Kidney (tissue), 14 donors: Measurements from ENCODE around the gene PDE4D. TPM values are rescaled to one million over a fixed set of nuclear protein-coding genes. Genes with fewer than 3 reads are reported as not detected.

Source experiments
- DNase-seq, 5 donors: peaks; one replicate each; pipeline ENCODE4 v3.0.0-alpha.2; 2013 to 2020
- FAIRE-seq: peaks from 2 replicates; lab custom pipeline; 2012; peaks lifted over from hg19 to GRCh38; lab: Jason Lieb, UNC
- H3K27ac ChIP-seq, 2 donors: one replicate each; pipeline ENCODE4 v1.7.0; 2013; ENCODE audit warnings: low read depth in 2 of 2, low read length in 2 of 2, inconsistent platforms in 1 of 2
- H3K27me3 ChIP-seq: one replicate; pipeline ENCODE4 v1.7.1; 2013; ENCODE audit warnings: low read length, inconsistent platforms; ENCODE audit not compliant: control insufficient read depth, insufficient read depth
- H3K36me3 ChIP-seq, 3 donors: one replicate each; pipeline versions ENCODE4 v1.7.0 to v1.7.1; 2013; ENCODE audit warnings: low read length in 3 of 3, control low read depth in 1 of 3, inconsistent platforms in 1 of 3; ENCODE audit not compliant: insufficient read depth in 3 of 3, control insufficient read depth in 2 of 3
- H3K4me1 ChIP-seq, 3 donors: one replicate each; pipeline versions ENCODE4 v1.7.0 to v1.7.1; 2013; ENCODE audit warnings: low read length in 3 of 3, inconsistent platforms in 1 of 3, low read depth in 1 of 3; ENCODE audit not compliant: control insufficient read depth in 2 of 3, insufficient read depth in 2 of 3
- H3K4me3 ChIP-seq, 3 donors: one replicate each; pipeline versions ENCODE4 v1.7.0 to v1.8.1; 2013; ENCODE audit warnings: low read length in 3 of 3, control low read depth in 1 of 3, inconsistent platforms in 1 of 3
- H3K9ac ChIP-seq, 3 donors: one replicate each; pipeline versions ENCODE4 v1.7.0 to v1.7.1; 2013; ENCODE audit warnings: low read length in 3 of 3, control low read depth in 1 of 3, inconsistent platforms in 1 of 3
- H3K9me3 ChIP-seq, 3 donors: one replicate each; pipeline versions ENCODE4 v1.7.0 to v1.7.1; 2013; ENCODE audit warnings: low read length in 3 of 3, control low read depth in 1 of 3, inconsistent platforms in 1 of 3; ENCODE audit not compliant: control insufficient read depth in 2 of 3, insufficient read depth in 1 of 3
- CTCF ChIP-seq: IDR thresholded peaks from 3 replicates; pipeline ENCODE4 v1.5.1; 2012; ENCODE audit warnings: mild to moderate bottlenecking, moderate library complexity, borderline replicate concordance; ENCODE audit not compliant: insufficient read depth; ENCODE audit errors: extremely low read depth
- intact Hi-C: fragments of 100-400 bp; cut with DNase I; formaldehyde crosslinking; loops from one replicate; pipeline ENCODE4 v1.11.1; 2022
- polyA plus RNA-seq: library from polyadenylated mRNA; stranded (reverse); fragments of 350-450 nt; fragmentation: Illumina TruSeq; extraction: RNeasy Lipid Tissue Mini Kit (QIAGEN cat#74804); gene quantifications from one replicate; pipeline ENCODE4 v1.2.3, GENCODE V29; 2014; ENCODE audit warnings: low read depth, low replicate concordance; ENCODE audit not compliant: insufficient read depth
- total RNA-seq: library from RNA; stranded (reverse); fragmentation: NEBNext Ultra II Directional; extraction: Animal tissue kit (Norgen Biotek cat#: 25700); gene quantifications from one replicate; pipeline ENCODE4 v1.2.1, GENCODE V29; 2021
- donor health status: control.
- donor health status: control.
- donor health status: control.
- donor health status: control.
- donor health status: control.
- donor health status: DM: yes; HTN: yes; CAD: no.
- donor health status: Normal renal cell carcinoma (clear cell type).

The PDE4D gene
- total and polyA plus RNA-seq, 2 donors from 2014 or later = 9.2 to 78.9 TPM

GRCh38 chr5:59125011-59125961, 768.2 kb downstream of the PDE4D start:
- FAIRE-seq = no peak
- intact Hi-C loops = no loop called here
- DNase-seq = peak in 4 of 5 donors; percentile 51 to 86 (median 70)
- Histone ChIP-seq H3K9me3 (no peaks in the 10 kb centered on the region), H3K36me3 (no peaks in the 10 kb centered on the region), H3K9ac (no peak overlapping the region), H3K4me1 (peaks cover 6 to 20% (median 14%) of the 10 kb centered on the region in 3 donors), H3K4me3 (no peak overlapping the region), H3K27ac (peak overlapping the region in 1 of 2 donors; percentile 62), H3K27me3 (no peaks in the 10 kb centered on the region)
- no peak for TF ChIP-seq CTCF

GRCh38 chr5:59123595-59124561, 769.6 kb downstream of the PDE4D start:
- FAIRE-seq = no peak
- intact Hi-C loops = no loop called here
- Histone ChIP-seq H3K9ac (no peak overlapping the region), H3K36me3 (no peaks in the 10 kb centered on the region), H3K27ac (no peak overlapping the region), H3K4me3 (no peak overlapping the region), H3K9me3 (no peaks in the 10 kb centered on the region), H3K27me3 (no peaks in the 10 kb centered on the region), H3K4me1 (peaks cover 6 to 20% (median 14%) of the 10 kb centered on the region in 3 donors)
- no peak for TF ChIP-seq CTCF
- DNase-seq = peak in 4 of 5 donors; percentile 49 to 87 (median 76)

- H3K4me3 ChIP-seq = no peak overlapping the region
- no peaks in the 10 kb centered on the region for H3K27me3 ChIP-seq
- no peak for FAIRE-seq
- intact Hi-C loops = no loop called here
- DNase-seq = no peak
- no peak for TF ChIP-seq CTCF
- H3K36me3 ChIP-seq = no peaks in the 10 kb centered on the region
- no peaks in the 10 kb centered on the region for H3K4me1 ChIP-seq
- H3K27ac ChIP-seq = no peak overlapping the region
- no peak overlapping the region for H3K9ac ChIP-seq
- H3K9me3 ChIP-seq = no peaks in the 10 kb centered on the region
Measured at GRCh38 chr5:59119480-59119879, 774.0 kb downstream of the PDE4D start.
